Endothelial cell of umbilical vein (primary cell): ENCODE measurements around the gene CAMTA1. TPM values are rescaled to one million over a fixed set of nuclear protein-coding genes. Genes with fewer than 3 reads are reported as not detected.

Experiments used
- BruUV-seq: library from RNA; stranded (reverse); fragments of 400-500 nt; replicated peaks from 2 replicates; lab custom pipeline; 2021; lab: Mats Ljungman, UMichigan
- CTCF ChIA-PET: fragments of 300-600, 350-600 bp; sonication (Branson Sonifier 250); formaldehyde crosslinking; loops from one replicate; lab custom pipeline; 2021; ENCODE audit warnings: antibody characterized with exemption, inconsistent platforms; lab: Charles Lee
- POLR2A ChIA-PET: fragments of 300-600, 350-600 bp; sonication (Branson Sonifier 250); formaldehyde crosslinking; loops from one replicate; lab custom pipeline; 2021; ENCODE audit warnings: antibody characterized with exemption, inconsistent platforms; lab: Charles Lee
- DNase-seq: peaks from one replicate; pipeline ENCODE4 v3.0.0-alpha.2; 2011; ENCODE audit warnings: low read depth, low spot score
- FAIRE-seq: peaks from 2 replicates; lab custom pipeline; 2011; peaks lifted over from hg19 to GRCh38; lab: Jason Lieb, UNC
- H2AFZ ChIP-seq: 2 replicates; pipeline ENCODE4 v1.6.0; 2012; ENCODE audit warnings: low read depth, low read length, control low read depth, inconsistent platforms
- H3K27ac ChIP-seq: 2 replicates; pipeline ENCODE4 v1.5.1; 2011; ENCODE audit warnings: low read depth, mild to moderate bottlenecking, control low read depth, low read length, moderate library complexity; ENCODE audit not compliant: insufficient read depth
- H3K27me3 ChIP-seq, 2 experiments: 2 replicates each; pipeline versions ENCODE4 v1.6.0 to v1.6.1; 2011; ENCODE audit warnings: low read length in 2 of 2, mixed read lengths in 1 of 2; ENCODE audit not compliant: control insufficient read depth in 2 of 2, insufficient read depth in 2 of 2
- H3K36me3 ChIP-seq, 2 experiments: 2 replicates in 1 of 2; 3 replicates in 1 of 2; pipeline ENCODE4 v1.5.1; 2011; ENCODE audit warnings: low read length in 2 of 2, mild to moderate bottlenecking in 1 of 2, moderate library complexity in 1 of 2; ENCODE audit not compliant: control insufficient read depth in 2 of 2, insufficient read depth in 2 of 2; ENCODE audit errors: extremely low read depth in 1 of 2
- H3K4me1 ChIP-seq: 3 replicates; pipeline ENCODE4 v1.5.1; 2011; ENCODE audit warnings: mild to moderate bottlenecking, low read length; ENCODE audit not compliant: control insufficient read depth, insufficient read depth; ENCODE audit errors: extremely low read depth
- H3K4me2 ChIP-seq: 2 replicates; pipeline ENCODE4 v1.6.1; 2011; ENCODE audit warnings: low read length, control low read depth, mixed read lengths; ENCODE audit not compliant: insufficient read depth
- H3K4me3 ChIP-seq, 3 experiments: fragments of 200-600 bp in 1 of 3; sonication (generic), shearing (Covaris generic) in 1 of 3; replicated peaks in 1 of 3; 2 replicates each; pipeline ENCODE4 v1.5.1; 2011 to 2016; ENCODE audit warnings: control low read depth in 3 of 3, low read length in 3 of 3, mild to moderate bottlenecking in 2 of 3, inconsistent platforms in 1 of 3, low read depth in 1 of 3, moderate library complexity in 1 of 3; ENCODE audit not compliant: insufficient read depth in 1 of 3
- H3K79me2 ChIP-seq: 2 replicates; pipeline ENCODE4 v1.6.0; 2012; ENCODE audit warnings: low read length, inconsistent platforms; ENCODE audit not compliant: control insufficient read depth, insufficient read depth
- H3K9ac ChIP-seq: replicated peaks from 2 replicates; pipeline ENCODE3; 2011; ENCODE audit warnings: low read length, control low read depth; ENCODE audit not compliant: insufficient read depth; ENCODE audit errors: extremely low read depth
- H3K9me1 ChIP-seq: replicated peaks from 3 replicates; pipeline ENCODE4 v1.6.0; 2011; ENCODE audit warnings: mild to moderate bottlenecking, low read length; ENCODE audit not compliant: control insufficient read depth, insufficient read depth; ENCODE audit errors: extremely low read depth
- H3K9me3 ChIP-seq: replicated peaks from 2 replicates; pipeline ENCODE4 v1.5.1; 2012; ENCODE audit warnings: low read length, inconsistent platforms; ENCODE audit not compliant: control insufficient read depth, insufficient read depth
- H4K20me1 ChIP-seq: replicated peaks from 2 replicates; pipeline ENCODE3; 2011; ENCODE audit warnings: mild to moderate bottlenecking, low read length; ENCODE audit not compliant: control insufficient read depth, insufficient read depth; ENCODE audit errors: extremely low read depth
- CTCF ChIP-seq, 2 donors: IDR thresholded peaks; 1 replicate in 1 of 2; 2 replicates in 1 of 2; pipeline ENCODE4 v1.5.1; 2011; ENCODE audit warnings: low read length in 2 of 2, mild to moderate bottlenecking in 2 of 2, moderate library complexity in 2 of 2, control low read depth in 1 of 2, inconsistent platforms in 1 of 2, low read depth in 1 of 2; ENCODE audit not compliant: insufficient read depth in 1 of 2; ENCODE audit errors: extremely low read depth in 1 of 2
- EZH2 ChIP-seq: IDR thresholded peaks from 2 replicates; pipeline ENCODE4 v1.6.1; 2012; ENCODE audit warnings: borderline replicate concordance, low read depth, mild to moderate bottlenecking, moderate library complexity, low read length, inconsistent platforms; ENCODE audit not compliant: severe bottlenecking
- FOS ChIP-seq: IDR thresholded peaks from 2 replicates; pipeline ENCODE4 v1.6.1; 2011; ENCODE audit warnings: mild to moderate bottlenecking, low read length, moderate library complexity, borderline replicate concordance; ENCODE audit not compliant: insufficient read depth
- GATA2 ChIP-seq: IDR thresholded peaks from 2 replicates; pipeline ENCODE4 v1.7.0; 2011; ENCODE audit warnings: low read depth, mild to moderate bottlenecking, moderate library complexity, mixed read lengths, low read length; ENCODE audit not compliant: insufficient read length, insufficient read depth
- JUN ChIP-seq: IDR thresholded peaks from 2 replicates; pipeline ENCODE4 v1.6.1; 2011; ENCODE audit warnings: borderline replicate concordance, low read depth; ENCODE audit not compliant: insufficient read length, insufficient read depth
- MYC ChIP-seq: IDR thresholded peaks from one replicate; pipeline ENCODE4 v1.6.1; 2011; ENCODE audit warnings: mild to moderate bottlenecking, low read depth, low read length
- POLR2A ChIP-seq: IDR thresholded peaks from 2 replicates; pipeline ENCODE4 v1.6.1; 2012; ENCODE audit warnings: low read depth, mild to moderate bottlenecking, control low read depth, low read length
- POLR2AphosphoS5 ChIP-seq: IDR thresholded peaks from 2 replicates; pipeline ENCODE4 v1.6.1; 2012; ENCODE audit warnings: low read depth, mild to moderate bottlenecking, control low read depth, low read length, moderate library complexity; ENCODE audit not compliant: insufficient read depth
- dilution Hi-C: fragments of 300-500 bp; cut with MboI; formaldehyde crosslinking; loops from one replicate; pipeline ENCODE4 v1.15.0; 2019; ENCODE audit warnings: low sequenced_read_pairs; ENCODE audit not compliant: extremely low pct_ligation_motif_present
- intact Hi-C: fragments of 100-400 bp; cut with micrococcal nuclease; formaldehyde crosslinking; loops from one replicate; pipeline ENCODE4 v1.10.0; 2022
- polyA plus RNA-seq, 4 experiments: library from polyadenylated mRNA; depleted of rRNA in 3 of 4; stranded (reverse) in 3 of 4; unstranded in 1 of 4; fragments of >200 nt; gene quantifications; 2 replicates each; pipeline versions ENCODE4 v1.2.1 to v1.2.3, GENCODE V29; 2011 to 2012; ENCODE audit warnings: missing spikeins in 1 of 4
- total RNA-seq: library from RNA; stranded (reverse); gene quantifications from 2 replicates; pipeline ENCODE4 v1.2.3, GENCODE V29; 2021
- TF ChIP-seq, protein P1 (sequence below): IDR thresholded peaks from 2 replicates; pipeline ENCODE4 v1.6.1; 2011; ENCODE audit not compliant: insufficient read depth, insufficient read length

Gene CAMTA1
- total and polyA plus RNA-seq, 2 donors (not counting 3 experiments of a cell fraction or from before 2014, with no cell fraction given), result 50.8 to 92.7 TPM

DNA sequence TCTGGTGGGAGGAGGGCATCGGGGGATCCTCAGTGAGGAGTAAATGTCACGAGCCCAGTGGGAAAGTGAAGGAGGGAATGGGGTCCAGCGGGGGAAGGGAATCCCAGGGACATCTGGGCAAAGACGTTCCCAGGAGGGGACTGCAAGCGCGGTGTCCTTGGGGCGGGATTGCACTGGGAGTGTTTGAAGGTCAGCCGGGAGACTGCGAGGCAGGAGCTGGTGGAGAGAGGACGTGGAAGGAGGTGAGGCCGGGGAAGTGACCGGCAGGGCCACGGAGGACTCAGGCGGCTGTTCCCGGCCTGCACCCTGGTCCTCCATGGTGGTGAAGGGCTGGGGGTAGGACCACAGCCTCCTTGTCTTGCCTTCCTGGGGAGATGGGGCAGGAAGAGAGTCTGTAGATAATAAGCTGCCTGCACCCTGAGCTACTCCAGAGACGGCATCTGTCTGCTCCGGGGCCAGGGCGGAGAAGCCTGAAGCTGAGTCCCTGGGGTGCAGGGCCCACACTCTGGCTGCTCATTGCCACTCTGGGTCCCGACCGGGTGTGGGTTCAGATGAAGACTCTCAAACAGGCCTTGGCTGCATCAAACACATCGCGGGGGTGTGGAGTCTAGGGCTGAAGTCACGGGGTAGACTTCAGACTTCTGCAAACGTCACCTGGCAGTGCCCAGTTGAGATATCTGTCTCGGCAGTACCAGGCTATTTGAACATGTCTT, 264.8 kb downstream of the CAMTA1 start:
- ChIA-PET CTCF (no interaction called here), POLR2A (no interaction called here)
- Histone ChIP-seq H3K9me3 (no peaks in the 10 kb centered on the region), H3K27me3 (no peaks in the 10 kb centered on the region), H3K4me3 (no peak overlapping the region), H3K4me1 (no peaks in the 10 kb centered on the region), H4K20me1 (no peaks in the 10 kb centered on the region), H3K9me1 (no peaks in the 10 kb centered on the region), H3K9ac (no peak overlapping the region), H3K36me3 (no peaks in the 10 kb centered on the region), H3K4me2 (no peak overlapping the region), H3K79me2 (no peaks in the 10 kb centered on the region), H3K27ac (no peak overlapping the region), H2AFZ (no peak overlapping the region)
- dilution Hi-C loops (no loop called here), intact Hi-C loops (no loop called here)
- no peak for DNase-seq
- BruUV-seq, result no TSS peak
- TF ChIP-seq, protein P1, sequence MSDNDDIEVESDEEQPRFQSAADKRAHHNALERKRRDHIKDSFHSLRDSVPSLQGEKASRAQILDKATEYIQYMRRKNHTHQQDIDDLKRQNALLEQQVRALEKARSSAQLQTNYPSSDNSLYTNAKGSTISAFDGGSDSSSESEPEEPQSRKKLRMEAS, result no peak
- TF ChIP-seq POLR2A (no peak), EZH2 (no peak), GATA2 (no peak), JUN (no peak), MYC (no peak), FOS (no peak), POLR2AphosphoS5 (no peak), CTCF (IDR thresholded peaks at IDR 0.05; ENCODE audit: extremely low read depth in 1 of 2, insufficient read depth in 1 of 2, low read depth in 1 of 2, low read length in 2 of 2) (no peak)
- no peak for FAIRE-seq
